Measurements from ENCODE around the gene DUSP9.
A peak's percentile ranks its signal among the peaks of the same experiment; 100 is the strongest.

The DUSP9 gene

DNA sequence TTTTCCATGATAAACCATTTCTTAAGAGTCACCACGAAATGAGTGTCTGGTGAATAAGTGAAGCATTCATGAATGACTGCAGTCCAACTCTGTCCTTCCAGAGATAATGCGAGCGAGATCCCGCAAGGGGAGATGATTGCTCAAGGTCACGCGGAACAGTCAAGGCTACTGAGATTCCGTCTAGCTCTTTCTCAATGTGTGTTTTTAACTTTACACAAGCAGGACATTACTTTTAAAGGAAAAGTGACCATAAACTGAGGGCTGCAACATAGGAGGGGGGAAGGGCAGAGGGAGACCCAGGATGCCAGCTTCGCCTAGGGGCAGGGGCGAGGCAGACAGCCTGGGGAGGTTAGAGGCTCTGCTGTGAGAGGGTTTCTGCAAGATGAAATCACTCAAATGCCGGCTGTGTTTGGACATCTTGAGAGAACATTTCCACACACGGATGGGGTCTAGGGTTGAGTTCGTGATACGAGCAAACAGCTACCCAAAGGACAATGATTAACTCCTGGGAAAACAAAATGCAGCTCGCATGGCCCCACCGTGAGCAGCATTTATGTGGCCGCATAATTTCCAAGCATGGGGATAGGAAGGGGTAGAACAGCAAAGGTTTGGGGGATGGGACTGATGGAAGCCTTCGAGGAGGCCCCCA lies 24.2 kb upstream of the DUSP9 start:
- DNase-seq, result no peak

DNA sequence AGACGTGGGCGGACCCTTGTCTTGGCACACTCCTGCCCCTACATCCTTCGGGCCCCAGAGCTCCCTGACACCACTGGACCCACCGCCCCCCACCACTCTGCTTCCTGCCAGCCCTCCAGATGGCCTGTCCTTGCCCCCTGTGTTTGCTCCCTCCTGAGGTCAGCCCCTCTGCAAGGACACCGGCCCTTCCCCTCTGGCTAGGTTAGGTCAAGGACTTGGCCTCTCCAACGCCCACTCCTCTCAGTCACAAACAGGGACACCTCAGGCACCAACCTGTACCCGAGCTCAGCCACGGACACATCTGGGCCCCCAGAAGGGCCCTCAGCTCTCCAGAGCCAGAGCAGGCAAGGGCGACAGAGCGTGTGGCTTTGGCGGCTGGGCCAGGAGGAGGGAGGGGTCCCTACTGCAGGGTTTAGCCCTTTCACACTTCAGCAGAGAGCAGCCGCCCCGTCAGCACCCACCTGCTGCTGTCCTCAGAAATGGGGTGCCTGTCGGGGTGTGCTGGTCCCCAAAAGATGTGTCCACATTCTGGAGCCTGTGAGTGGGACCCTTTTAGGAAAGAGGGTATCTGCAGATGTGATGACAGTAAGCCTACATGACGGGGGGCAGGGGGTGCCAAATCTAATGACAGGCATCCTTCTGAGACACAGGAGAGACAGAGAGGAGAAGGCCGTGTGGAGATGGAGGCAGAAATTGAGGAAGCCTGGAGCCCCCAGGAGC lies 23.5 kb upstream of the DUSP9 start:
- no peak for DNase-seq

DNA sequence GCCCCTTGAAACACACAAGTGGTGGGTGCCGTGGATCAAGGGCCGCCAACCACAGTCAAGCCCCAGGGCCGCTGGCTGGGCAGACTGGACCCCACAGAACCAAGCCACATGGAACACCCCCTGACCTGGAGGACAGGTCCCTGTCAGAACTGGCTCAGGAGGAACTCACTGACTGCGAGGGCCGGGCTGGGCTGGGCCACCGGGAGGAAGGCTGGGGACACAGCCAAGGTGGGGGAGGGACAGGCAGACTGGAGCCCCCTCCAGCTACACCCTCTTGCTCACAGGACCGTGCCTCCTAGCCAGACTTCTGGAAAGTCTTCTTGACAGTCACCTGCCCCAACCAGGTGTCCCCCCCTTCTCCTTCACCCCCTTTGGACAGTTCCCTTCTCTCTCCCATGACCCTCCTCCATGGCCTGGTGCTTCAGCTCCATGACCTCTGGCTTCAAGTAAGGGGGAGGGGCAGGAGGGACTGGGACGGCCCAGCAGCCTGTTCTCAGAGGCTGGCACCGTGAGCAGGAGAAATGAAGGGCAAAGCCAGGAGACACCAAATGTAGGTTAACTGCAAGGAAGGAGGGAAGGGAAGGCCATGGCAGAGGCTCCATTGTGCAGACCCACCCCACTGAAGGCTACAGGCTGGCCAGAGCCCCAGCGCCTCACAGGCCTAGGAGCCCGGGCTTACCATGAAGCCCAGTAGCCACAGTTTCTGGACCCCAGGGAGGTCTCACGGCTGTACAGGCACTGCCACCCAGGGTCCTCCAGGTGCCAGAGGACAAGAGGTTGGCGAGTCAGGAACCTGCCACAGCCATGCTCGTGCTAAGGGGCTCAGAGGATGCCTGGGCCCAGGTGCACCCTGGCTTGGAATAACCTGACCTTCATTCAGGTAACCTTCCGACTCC lies 22.6 kb upstream of the DUSP9 start:
- DNase-seq, result no peak

DNA sequence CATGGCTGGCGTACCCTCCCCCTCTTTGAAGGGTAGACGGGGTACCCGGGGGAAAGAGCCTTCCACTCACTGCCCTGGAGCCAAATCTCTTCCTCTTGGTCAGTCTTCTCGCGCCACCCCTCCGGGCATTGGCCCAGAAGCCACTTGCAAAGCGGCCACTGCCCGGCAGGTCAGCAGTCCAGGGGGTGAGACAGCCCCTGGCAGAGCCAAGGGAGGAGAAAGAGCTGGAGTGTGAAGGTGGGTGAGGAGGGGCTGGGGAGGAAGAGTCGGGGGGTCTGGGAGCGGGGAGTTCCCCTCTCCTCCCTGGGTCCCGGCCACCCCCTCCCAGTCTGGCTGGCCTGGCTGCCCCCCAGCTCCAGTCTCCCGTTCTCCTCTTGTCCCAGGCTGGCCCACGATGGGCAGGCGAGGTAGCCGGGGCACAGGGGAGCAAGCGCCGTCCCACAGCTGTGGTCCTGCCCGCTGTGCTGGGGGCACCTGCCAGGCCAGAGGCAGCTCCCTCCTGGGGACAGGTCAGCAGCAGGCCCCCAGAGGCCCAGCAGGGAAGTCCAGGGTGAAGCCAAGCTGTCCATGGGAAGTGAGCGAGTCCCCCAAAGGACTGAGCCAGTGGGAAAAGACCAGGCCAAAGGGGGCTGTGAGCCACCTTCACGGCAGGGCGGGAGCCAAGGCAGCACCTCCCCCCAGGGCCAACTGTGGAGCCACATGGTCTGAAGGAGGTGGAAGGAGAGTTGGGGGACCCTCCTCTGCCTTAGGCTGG lies 21.6 kb upstream of the DUSP9 start:
- no peak for DNase-seq

- no peak for DNase-seq
Measured at GRCh38 chrX:153626025-153626633, 20.9 kb upstream of the DUSP9 start.

- no peak for DNase-seq
Measured at GRCh38 chrX:153626863-153627674, 19.9 kb upstream of the DUSP9 start.

GRCh38 chrX:153627675-153628111 lies 19.3 kb upstream of the DUSP9 start:
- DNase-seq, result no peak

DNA sequence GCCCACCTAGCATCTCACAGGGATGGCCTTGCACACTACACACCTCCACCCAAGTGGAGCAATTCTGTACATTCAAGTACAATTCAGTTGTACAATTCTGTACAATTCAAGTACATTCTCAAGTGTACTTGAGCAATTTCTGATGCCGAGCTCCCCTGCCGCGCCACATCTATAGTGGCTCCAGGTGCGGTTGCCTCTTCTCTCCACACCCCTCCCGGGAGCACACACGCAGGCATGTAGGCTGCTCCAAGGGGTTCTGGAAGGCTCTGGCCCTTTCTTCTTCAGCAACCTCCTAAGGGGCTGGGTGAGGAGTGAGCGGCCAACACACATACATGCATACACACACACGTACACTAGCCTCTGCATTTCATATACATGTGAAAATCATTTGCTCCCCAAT lies 18.9 kb upstream of the DUSP9 start:
- DNase-seq, result peak; percentile 66 to 84

DNA sequence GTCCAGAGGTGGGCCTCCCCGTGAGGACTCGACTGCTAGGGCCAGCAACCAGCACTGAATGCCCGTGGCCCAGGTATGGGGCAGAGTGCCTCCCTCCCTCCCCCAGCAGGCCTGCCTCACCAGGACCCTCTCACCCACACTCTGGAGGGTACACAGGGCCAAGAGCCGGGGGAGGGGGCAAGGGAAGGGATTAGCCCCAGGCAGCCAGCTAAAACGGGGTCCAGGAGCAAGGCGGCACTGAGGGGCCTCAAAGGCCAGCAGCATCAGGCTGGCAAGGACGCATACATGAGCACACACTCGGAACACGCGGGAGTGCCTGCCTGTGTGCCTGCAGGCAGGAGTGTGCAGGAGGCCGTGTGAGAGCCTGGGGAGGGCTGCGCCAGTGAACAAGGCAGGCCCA lies 18.3 kb upstream of the DUSP9 start:
- no peak for DNase-seq

DNA sequence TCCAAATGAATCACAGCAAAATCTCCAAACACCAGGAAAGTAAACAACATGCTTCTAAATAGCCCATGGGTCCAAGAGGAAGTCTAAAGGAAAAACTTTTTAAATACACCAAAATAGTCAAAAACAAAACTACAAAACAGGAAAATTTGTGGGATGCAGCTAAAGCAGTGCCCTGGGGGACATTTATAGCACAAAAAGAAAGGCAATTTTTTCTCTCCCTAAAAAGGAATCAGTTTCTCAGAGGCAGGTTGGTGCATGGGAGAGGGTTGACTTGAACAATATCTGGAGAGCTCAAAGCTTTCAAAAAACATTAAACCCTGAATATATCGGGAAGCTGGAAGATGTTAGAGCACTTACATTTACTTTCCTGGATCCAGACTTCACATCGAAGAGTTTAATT lies 15.7 kb upstream of the DUSP9 start:
- no peak for DNase-seq

DNA sequence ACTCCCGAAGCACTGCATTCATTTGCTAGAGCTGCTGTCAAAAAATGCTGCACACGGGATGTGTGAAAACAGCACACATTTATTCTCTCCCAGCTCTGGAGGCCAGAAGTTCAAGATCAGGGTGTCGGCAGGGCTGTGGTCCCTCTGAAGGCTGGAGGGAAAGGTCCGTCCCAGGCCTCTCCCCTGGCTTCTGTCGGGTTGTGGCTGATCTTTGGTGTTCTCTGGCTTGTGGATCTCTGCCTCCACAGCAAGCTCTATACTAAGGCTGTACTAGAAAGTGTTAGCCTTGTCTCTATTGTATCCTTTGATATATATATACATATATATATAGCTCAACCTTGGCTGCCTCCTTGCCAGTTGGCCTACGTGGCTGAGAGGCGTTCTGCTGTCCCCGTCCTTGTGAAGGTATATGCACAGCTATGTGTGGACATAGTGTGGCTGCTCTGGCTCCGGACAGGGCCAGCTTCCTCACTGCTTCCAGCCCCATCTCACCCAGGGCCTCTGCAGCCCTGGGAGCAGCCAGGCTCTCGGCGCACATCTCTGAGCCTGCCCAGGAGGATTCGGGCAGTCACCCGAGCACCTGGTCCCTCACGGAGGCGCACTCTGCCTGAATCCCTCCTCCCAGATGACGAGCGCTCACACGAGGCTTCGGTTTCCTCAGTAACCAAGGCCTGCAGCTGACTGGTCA lies 15.0 kb upstream of the DUSP9 start:
- DNase-seq, result no peak

GRCh38 chrX:153632595-153632946 lies 14.4 kb upstream of the DUSP9 start:
- no peak for DNase-seq

DNA sequence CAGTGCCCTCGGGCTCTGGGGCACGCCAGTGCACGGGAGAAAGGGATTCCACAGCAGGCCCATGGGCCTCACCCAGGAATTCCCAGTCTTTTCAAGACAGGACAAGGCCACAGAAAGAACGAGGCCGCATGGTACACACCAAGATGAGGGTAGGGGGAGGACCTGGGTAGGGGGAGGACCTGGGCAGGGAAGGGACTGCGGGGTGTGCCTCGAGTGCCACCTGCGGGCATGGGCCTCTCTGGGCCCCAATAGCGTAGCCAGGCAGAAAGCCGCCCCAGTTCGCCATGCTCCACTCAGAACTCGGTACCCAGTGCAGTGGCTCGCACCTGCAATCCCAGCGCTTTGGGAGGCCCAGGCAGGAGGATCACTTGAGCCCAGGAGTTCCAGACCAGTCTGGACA lies 14.0 kb upstream of the DUSP9 start:
- DNase-seq, result no peak

DNA sequence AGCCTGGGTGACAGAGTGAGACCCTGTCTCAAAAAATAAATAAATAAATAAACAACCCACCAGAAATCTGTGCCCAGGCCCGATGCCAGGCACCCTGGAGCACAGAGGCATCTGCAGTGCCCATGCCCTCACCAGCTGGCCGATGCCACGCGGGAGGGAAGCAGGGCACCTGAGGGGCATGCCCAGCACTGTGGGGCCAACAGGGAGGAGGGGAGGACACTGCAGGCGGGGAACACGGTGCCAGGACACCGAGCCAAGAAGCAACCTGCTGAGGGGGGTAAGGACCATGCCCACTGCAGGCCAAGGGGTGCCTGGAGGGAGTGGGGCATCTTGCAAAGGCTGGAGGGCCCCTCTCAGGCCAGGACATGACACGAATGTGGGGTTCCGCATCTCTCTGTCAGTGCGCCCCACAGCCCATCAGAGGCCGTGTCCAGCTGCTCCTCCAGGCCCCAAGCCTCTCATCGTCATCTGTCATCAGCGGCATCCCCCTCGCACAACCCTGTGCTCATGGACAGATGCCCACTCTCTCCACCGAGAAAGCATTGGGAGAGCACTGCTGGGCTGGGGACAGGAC lies 13.3 kb upstream of the DUSP9 start:
- DNase-seq, result no peak

DNA sequence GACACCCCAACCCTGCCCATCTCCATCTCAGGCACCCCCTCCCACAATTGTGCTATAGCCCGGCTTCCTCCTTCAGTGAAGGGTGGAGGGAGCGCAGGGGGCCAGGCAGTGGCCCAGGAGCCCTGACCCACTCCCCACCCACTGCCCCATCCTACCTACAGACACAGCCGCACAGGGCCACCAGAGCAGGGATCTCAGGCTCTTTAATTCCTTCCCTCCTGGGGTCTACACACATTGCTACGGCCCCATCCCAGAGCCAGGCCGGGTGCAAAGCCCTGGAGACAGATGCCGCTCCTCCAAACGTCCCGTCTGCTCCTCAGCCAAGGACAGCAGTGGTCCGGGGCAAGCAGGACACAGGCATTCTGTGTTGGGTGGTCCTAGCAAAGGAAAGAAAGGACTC lies 12.8 kb upstream of the DUSP9 start:
- DNase-seq, result no peak

GRCh38 chrX:153634832-153635231 lies 12.2 kb upstream of the DUSP9 start:
- no peak for DNase-seq

- DNase-seq, result no peak
Measured at GRCh38 chrX:153635388-153635787, 11.6 kb upstream of the DUSP9 start.

GRCh38 chrX:153635788-153636668 lies 11.0 kb upstream of the DUSP9 start:
- no peak for DNase-seq

DNA sequence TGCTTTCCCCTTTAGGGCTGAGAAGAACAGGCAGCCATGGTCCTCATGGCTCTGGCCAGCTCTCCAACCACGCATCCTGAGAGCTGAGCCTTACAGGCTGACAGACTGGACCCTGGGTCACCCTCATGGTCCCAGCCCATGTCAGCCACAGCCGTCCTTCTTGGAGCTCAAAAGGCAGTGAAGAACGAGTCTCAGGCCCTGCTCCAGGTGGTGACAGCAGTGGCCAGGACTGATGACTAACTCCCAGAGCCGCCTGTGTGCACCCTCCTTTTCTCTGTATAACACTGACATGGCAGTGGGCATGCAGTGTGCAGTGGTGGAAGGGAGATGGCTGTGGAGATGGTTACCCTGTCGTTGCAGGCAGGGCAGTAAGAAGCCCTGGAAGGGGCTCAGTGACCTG lies 10.3 kb upstream of the DUSP9 start:
- no peak for DNase-seq
